ENCODE measurements around the gene NRG3. TPM values are rescaled to one million over a fixed set of nuclear protein-coding genes. Genes with fewer than 3 reads are reported as not detected.

The NRG3 gene
- total RNA-seq, 4 donors from 2014 or later: 0.22 to 2.4 TPM; not detected in 2

DNA sequence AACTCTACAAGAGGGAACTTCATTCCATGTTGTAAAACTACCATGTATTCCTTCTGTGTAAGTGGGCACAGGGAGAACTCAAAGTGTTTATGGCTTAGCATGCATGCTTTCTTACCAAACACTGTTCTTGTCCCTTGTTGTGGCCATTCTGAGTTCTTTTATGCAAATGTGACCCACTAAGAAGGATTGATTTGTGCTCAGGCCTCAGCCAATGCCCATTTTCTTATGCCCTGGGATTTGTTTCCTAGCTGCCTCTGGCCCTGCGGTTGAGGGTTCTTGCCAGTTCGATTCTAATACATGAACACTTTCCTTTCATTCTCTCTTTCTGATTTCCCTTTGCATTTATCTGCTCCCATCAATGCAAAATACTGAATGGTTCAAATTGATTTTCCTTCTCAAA is 316.7 kb downstream of the NRG3 start:
- no peak for TF ChIP-seq CTCF (IDR thresholded peaks at IDR 0.05; ENCODE audit: low read depth)

DNA sequence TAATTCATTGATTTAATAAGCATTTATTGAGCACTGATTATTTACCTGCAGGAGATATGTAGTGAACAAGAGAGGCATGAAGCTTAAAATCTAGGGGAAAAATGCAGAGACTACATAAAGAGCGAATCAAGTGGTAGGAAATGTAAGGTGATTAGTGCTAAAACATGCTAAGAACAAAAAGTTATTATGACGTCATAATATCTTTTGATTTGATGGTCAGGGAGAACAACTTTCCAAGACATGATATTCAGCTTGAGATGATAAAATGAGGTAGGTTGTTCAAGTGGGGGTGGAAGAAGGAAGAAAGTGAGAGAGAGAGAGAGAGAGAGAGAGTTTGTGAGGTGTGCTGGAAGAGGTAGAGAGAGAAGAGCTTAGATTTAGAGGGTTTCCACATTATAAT is 317.7 kb downstream of the NRG3 start:
- no peak for TF ChIP-seq CTCF (IDR thresholded peaks at IDR 0.05; ENCODE audit: low read depth)

DNA sequence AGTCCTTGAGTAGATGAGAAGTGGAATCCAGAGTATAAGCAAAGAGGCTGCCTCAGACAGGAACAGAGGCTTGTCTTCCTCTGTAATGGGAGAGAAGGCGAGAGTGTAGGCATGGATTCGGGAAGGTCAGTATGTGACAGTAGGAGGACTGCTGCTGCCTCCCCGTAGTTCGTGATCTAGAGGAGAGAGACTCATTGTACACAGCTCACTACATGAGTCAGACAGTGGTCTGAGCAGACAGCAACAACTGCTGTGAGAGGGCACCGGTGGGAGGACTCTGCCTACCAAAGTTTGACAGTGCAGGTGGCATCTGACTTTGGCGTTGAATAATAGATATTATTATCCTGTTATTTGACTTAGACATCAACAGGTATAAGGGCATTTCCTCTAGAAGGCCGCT is 319.4 kb downstream of the NRG3 start:
- TF ChIP-seq CTCF (IDR thresholded peaks at IDR 0.05; ENCODE audit: low read depth): no peak

DNA sequence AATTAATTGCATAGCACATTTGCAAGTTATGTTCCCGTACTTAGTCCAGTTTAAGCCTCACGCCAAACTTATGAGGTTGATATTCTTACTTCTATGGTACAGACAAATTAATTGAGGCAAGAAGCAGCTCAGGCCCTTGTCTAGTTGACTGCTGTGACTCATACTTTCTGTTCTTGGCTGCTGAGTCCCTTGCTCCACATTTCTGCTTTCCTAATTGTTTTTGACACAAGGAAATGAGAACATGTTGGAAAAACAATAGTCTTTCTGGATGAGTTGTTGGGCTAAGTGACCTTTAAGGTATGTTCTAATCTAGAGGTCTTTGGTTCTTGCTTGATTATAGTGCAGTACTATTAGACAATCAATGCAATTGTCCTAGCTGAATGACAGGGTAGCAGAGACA is 331.8 kb downstream of the NRG3 start:
- no peak for TF ChIP-seq CTCF (IDR thresholded peaks at IDR 0.05; ENCODE audit: low read depth)

GRCh38 chr10:82208726-82209125 is 333.7 kb downstream of the NRG3 start:
- TF ChIP-seq CTCF (IDR thresholded peaks at IDR 0.05; ENCODE audit: low read depth): no peak

GRCh38 chr10:82210331-82210730 is 335.3 kb downstream of the NRG3 start:
- TF ChIP-seq CTCF (IDR thresholded peaks at IDR 0.05; ENCODE audit: low read depth): no peak

DNA sequence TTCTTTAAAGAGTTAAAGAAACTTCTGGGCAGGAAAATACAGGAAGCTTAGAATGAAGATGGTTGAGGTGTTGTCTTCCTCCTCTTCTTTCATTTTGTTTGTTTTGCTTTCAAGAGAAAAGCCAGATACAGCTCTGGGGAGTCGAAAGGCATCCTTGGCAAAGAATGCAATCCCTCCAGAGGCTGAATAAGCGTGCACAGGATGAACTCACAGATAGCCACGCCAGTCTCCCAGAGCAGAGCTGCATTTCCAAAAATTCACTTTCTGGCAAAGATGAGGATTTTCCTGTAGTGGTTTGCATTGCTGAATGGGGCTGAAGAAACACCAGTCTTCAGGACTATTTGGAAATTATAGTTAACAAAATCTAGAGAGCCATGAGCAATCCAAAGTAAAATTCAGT is 336.4 kb downstream of the NRG3 start:
- TF ChIP-seq CTCF (IDR thresholded peaks at IDR 0.05; ENCODE audit: low read depth): no peak

Measured in subcutaneous adipose tissue (tissue), 4 donors.